Measurements from ENCODE around the gene BCAP29.
"Not testable (repeated sequence)": the region's sequence is repeated elsewhere in the genome, so short reads cannot be mapped to it uniquely, and the experiment has no call there.

BCAP29 gene

DNA sequence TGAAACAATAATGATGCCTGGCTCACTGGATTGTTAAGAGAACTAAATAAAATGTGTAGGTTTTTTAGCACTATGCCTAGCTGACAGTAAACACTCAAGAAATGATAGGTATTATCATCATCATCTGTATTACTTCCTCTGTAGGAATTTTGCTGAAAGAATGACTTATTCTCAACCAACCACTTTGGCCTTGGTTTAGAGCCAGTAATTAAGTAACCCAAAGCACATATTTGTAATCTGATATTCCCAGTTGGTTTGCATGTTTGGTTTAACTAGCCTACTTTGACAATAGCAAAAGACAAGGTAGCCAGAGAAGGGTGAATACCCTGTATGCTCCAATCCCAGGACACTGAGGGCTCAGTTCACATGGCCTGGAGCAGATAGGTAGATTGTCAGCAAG, 34.4 kb downstream of the BCAP29 start:
- Histone ChIP-seq H3K36me3 (ENCODE audit: insufficient read depth, low read length) (peaks cover 37% of the 10 kb centered on the region), H3K9me3 (ENCODE audit: low read length) (no peaks in the 10 kb centered on the region), H3K4me3 (ENCODE audit: low read length) (no peak overlapping the region), H3K27me3 (ENCODE audit: insufficient read depth, low read length) (no peaks in the 10 kb centered on the region), H2AFZ (ENCODE audit: low read depth, low read length) (no peak overlapping the region), H3K4me1 (ENCODE audit: insufficient read depth, low read length) (no peaks in the 10 kb centered on the region)

DNA sequence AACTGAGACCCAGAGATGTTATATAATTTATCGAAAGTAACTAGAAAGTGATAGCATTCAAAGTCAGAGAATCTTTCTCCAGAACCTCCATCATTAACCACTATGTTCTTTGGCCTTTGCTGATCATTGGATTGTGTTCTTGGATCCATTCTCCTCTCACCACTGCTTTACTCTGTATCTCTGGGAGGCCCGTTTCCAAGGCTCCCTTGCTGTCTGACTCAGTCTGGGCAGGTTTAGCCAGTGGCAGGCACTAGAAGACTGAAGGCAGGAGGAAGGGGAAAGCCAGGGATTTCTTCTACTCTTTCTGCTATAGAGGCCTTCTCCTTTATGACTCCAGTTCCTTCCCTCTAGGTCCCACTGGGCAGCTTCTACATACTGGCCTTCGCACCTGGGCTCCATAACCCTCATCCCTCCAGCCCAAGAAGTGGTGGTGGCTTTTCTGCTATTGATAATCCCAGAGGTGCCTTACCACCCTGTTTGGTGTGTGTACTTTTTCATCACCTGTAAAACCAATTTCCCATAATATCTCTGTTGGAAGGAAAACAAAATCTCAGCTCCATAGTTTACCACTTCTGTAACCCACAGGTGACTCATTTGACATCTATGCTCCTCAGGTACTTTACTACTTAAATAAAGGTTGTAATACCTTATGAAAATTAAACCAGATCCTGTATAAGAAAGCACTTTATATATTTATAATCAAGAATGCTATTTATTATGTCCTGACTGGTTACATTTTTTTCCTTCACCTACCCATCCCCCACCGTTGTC, 36.0 kb downstream of the BCAP29 start:
- Histone ChIP-seq H3K9me3 (ENCODE audit: low read length) (no peaks in the 10 kb centered on the region), H3K4me3 (ENCODE audit: low read length) (no peak overlapping the region), H2AFZ (ENCODE audit: low read depth, low read length) (no peak overlapping the region), H3K27me3 (ENCODE audit: insufficient read depth, low read length) (no peaks in the 10 kb centered on the region), H3K36me3 (ENCODE audit: insufficient read depth, low read length) (peaks cover 37% of the 10 kb centered on the region), H3K4me1 (ENCODE audit: insufficient read depth, low read length) (no peaks in the 10 kb centered on the region)

DNA sequence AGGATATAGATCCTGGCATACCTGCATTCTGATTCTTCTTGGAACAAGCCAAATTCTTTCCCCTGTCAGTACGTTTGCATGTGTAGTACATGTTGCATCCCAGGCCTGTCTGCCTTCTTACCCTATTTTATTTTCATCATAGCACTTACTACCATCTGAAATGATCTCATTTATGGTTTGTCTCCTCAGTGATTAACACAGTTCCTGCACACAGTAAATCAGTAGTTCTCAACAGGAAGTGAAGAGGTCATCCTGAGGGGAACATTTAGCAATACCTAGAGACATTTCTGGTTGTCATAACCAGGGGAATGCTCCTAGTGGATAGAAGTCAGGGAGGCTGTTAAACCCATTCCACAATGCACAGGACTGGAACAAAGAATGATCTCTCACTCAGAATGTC, 42.4 kb downstream of the BCAP29 start:
- Histone ChIP-seq H3K4me3 (ENCODE audit: low read length) (no peak overlapping the region), H3K36me3 (ENCODE audit: insufficient read depth, low read length) (peaks cover 3% of the 10 kb centered on the region), H3K9me3 (ENCODE audit: low read length) (no peaks in the 10 kb centered on the region), H3K4me1 (ENCODE audit: insufficient read depth, low read length) (no peaks in the 10 kb centered on the region), H3K27me3 (ENCODE audit: insufficient read depth, low read length) (no peaks in the 10 kb centered on the region), H2AFZ (ENCODE audit: low read depth, low read length) (no peak overlapping the region)

DNA sequence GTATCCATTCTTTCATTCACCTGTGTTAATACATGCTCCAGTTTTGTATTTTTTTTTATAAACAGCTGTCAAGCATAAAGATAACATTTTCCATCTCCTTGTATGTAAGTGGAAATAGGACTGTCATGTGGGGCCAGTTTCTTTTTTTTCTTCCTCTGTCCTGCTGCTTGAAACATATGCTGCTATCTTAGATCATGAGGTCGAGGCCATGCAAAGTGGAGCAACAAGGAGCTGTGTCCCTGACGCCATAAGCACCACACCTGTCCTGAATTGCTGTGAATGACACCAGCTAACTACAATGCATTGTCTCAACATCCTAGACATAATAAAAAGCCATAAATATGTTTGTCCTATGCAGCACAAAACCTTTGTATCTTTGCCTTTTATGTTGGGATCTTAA, 42.8 kb downstream of the BCAP29 start:
- Histone ChIP-seq H3K9me3 (ENCODE audit: low read length) (no peaks in the 10 kb centered on the region), H3K4me1 (ENCODE audit: insufficient read depth, low read length) (no peaks in the 10 kb centered on the region), H2AFZ (ENCODE audit: low read depth, low read length) (no peak overlapping the region), H3K36me3 (ENCODE audit: insufficient read depth, low read length) (no peaks in the 10 kb centered on the region), H3K27me3 (ENCODE audit: insufficient read depth, low read length) (no peaks in the 10 kb centered on the region), H3K4me3 (ENCODE audit: low read length) (no peak overlapping the region)

DNA sequence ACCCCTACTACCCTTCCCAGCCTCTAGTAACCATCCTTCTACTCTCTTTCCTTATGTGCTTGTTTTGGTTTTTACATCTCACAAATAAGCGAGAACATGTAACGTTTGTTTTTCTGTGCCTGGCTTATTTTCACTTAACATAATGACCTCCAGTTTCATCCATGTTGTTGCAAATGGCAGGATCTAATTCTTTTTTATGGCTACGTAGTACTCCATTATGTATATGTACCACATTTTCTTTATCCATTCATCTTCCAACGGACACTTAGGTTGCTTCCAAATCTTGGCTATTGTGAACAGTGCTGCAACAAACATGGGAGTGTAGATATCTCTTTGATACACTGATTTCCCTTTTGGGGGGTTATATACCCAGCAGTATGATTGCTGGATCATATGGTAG, 47.0 kb downstream of the BCAP29 start:
- H3K4me1 ChIP-seq (ENCODE audit: insufficient read depth, low read length): peaks cover 2% of the 10 kb centered on the region
- H3K27me3 ChIP-seq (ENCODE audit: insufficient read depth, low read length): no peaks in the 10 kb centered on the region
- H3K9me3 ChIP-seq (ENCODE audit: low read length): no peaks in the 10 kb centered on the region
- H3K4me3 ChIP-seq (ENCODE audit: low read length): no peak overlapping the region
- H2AFZ ChIP-seq (ENCODE audit: low read depth, low read length): no peak overlapping the region
- no peaks in the 10 kb centered on the region for H3K36me3 ChIP-seq (ENCODE audit: insufficient read depth, low read length)

DNA sequence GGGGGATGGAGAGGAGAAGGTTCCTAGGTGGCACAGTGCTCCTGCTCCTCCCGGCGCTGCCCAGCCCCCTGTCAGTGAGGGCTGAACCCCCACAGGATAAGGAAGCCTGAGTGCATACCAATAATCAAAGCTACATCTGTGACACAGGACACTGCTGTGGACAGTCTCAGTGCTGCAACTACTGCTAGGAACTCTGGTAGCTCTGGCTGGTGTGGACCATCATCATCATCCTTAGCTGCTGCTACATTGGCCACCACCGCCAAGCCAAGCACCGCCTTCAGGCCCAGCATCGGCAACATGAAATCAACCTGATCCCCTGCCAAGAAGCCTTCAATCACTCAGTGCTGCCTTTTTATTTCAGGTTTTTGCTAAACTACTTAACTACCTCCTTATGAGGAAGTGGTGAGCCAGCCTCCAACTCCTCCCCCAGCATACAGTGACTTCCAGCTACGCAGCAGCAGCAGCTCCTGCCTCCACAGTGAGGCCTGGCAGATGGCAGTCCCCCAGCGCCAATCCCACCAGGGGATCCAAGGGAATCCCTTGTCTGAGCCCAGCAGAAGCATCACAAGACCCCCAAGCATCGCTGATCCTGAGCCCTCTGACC, 48.5 kb downstream of the BCAP29 start:
- no peaks in the 10 kb centered on the region for H3K27me3 ChIP-seq (ENCODE audit: insufficient read depth, low read length)
- H3K36me3 ChIP-seq (ENCODE audit: insufficient read depth, low read length): no peaks in the 10 kb centered on the region
- no peaks in the 10 kb centered on the region for H3K9me3 ChIP-seq (ENCODE audit: low read length)
- H2AFZ ChIP-seq (ENCODE audit: low read depth, low read length): no peak overlapping the region
- peaks cover 7% of the 10 kb centered on the region for H3K4me1 ChIP-seq (ENCODE audit: insufficient read depth, low read length)
- no peak overlapping the region for H3K4me3 ChIP-seq (ENCODE audit: low read length)

DNA sequence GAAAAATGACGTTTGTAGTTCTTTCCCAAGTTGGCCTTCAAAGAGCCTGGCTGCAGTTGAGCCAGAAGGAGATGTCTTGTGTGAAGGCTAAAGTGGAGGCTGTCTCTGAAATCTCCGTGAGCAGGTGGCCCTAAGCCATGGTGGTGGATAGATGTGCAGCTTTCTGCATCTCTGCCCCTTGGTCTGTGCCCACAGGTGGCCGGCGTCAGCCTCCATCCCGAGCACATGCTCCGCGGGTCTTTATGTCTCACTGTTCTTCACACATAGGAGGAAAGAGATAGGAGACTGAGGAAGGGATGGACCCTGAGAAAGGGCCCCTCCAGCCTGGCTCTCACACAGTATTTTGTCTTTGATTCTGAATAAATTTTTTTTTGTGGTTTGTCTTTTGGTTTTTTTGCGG, 50.3 kb downstream of the BCAP29 start:
- Histone ChIP-seq H2AFZ (ENCODE audit: low read depth, low read length) (no peak overlapping the region), H3K4me1 (ENCODE audit: insufficient read depth, low read length) (peaks cover 7% of the 10 kb centered on the region), H3K27me3 (ENCODE audit: insufficient read depth, low read length) (no peaks in the 10 kb centered on the region), H3K36me3 (ENCODE audit: insufficient read depth, low read length) (no peaks in the 10 kb centered on the region), H3K4me3 (ENCODE audit: low read length) (no peak overlapping the region), H3K9me3 (ENCODE audit: low read length) (no peaks in the 10 kb centered on the region)

DNA sequence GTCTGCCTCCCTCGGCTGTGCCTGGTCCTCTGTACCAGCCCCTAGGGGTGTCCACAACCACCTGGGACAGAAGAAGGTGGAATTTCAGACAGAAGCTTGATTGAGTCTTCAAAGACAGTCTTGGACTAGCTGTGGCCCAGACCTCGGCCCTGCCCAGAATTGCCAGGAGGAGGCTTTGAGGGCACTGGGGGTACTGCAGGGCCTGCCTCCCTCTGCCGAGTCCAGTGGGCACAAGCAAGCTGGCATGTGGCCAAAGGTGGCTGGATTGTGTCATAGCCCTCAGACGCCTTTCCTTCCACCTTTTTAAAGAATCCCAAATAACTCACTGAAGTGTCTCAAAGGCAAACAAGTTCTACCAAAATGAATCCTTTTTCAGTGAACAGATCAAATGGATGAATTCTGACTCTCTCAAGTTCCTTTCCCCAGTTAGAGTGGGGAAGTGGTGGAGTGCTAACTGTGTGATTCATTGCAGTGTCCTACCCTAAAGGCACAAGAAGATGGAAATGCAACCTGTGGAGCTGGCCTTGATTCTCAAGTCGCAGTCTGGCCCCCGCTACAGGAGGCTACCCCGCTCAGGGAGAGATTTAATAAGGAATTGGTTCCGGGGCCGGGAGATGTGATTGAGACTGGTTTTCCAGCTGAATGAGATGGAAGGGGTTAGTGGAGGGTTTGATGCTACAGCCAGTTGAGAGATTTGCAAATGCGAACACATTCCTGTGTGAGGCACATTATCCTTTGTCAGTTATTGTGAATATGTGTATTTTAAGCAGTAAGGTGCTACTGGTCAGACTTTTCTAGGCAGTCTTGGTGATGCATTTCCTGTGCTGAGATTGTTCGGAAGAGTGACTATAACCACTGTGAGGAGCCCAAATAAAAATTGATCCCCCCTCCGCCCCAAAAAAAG, 51.8 kb downstream of the BCAP29 start:
- no peaks in the 10 kb centered on the region for H3K27me3 ChIP-seq (ENCODE audit: insufficient read depth, low read length)
- peaks cover 7% of the 10 kb centered on the region for H3K4me1 ChIP-seq (ENCODE audit: insufficient read depth, low read length)
- no peak overlapping the region for H3K4me3 ChIP-seq (ENCODE audit: low read length)
- no peak overlapping the region for H2AFZ ChIP-seq (ENCODE audit: low read depth, low read length)
- H3K36me3 ChIP-seq (ENCODE audit: insufficient read depth, low read length): no peaks in the 10 kb centered on the region
- H3K9me3 ChIP-seq (ENCODE audit: low read length): no peaks in the 10 kb centered on the region

DNA sequence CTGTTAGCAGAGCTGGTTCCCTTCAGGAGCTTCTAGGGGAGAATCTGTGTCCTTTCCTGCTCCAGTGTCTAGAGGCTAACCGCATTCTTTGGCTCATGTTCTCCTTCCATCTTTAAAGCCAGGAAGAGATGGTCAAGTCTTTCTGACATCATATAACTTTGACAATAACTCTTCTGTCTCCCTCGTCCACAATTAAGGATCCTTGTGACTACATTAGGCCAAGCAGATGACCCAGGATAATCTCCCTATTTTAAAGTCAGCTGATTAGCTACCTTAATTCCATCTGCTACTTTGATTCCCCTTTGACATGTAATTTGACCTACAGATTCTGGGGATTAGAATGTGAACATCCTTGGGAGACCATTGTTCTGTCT, 52.4 kb downstream of the BCAP29 start:
- Histone ChIP-seq H3K27me3 (ENCODE audit: insufficient read depth, low read length) (no peaks in the 10 kb centered on the region), H3K36me3 (ENCODE audit: insufficient read depth, low read length) (no peaks in the 10 kb centered on the region), H3K9me3 (ENCODE audit: low read length) (no peaks in the 10 kb centered on the region), H3K4me3 (ENCODE audit: low read length) (no peak overlapping the region), H2AFZ (ENCODE audit: low read depth, low read length) (no peak overlapping the region), H3K4me1 (ENCODE audit: insufficient read depth, low read length) (peaks cover 7% of the 10 kb centered on the region)

DNA sequence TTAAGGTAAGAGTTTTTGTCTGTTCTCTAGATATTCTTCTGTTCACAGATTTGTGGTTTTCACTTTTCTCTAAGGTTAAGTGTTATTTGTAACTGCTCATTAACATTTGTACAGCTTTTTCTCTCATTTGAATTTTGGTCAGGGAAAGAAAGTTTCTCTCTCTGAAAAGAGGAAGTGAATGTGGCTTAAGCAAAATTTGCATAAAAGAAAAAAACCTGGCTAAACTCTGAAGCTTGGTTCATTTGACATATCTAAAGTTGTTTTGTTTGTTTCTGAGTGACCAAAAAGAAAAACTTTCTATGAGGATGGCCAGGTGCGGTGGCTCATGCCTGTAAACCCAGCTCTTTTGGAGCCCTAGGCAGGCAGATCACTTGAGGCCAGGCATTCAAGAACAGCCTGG, 58.5 kb downstream of the BCAP29 start:
- Histone ChIP-seq H3K36me3 (ENCODE audit: insufficient read depth, low read length) (no peaks in the 10 kb centered on the region), H3K4me1 (ENCODE audit: insufficient read depth, low read length) (no peaks in the 10 kb centered on the region), H3K27me3 (ENCODE audit: insufficient read depth, low read length) (no peaks in the 10 kb centered on the region)

DNA sequence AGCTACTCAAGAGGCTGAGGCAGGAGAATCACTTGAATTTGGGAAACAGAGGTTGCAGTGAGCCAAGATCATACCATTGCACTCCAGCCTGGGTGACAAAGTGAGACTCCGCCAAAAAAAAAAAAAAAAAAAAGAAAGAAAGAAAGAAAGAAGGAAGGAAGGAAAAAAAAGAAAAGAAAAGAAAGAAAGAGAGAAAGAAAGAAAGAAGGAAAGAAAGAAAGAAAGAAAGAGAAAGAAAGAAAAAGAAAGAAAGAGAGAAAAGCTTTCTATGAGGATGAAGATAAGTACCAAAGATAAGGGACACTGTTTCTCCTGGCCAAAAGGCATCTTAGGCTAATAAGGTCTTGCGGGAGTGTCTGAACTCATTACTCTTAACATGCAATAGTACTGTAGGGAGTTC, 59.0 kb downstream of the BCAP29 start:
- H3K27me3 ChIP-seq (ENCODE audit: insufficient read depth, low read length); H2AFZ ChIP-seq (ENCODE audit: low read depth, low read length); H3K36me3 ChIP-seq (ENCODE audit: insufficient read depth, low read length); H3K4me1 ChIP-seq (ENCODE audit: insufficient read depth, low read length); H3K9me3 ChIP-seq (ENCODE audit: low read length); H3K4me3 ChIP-seq (ENCODE audit: low read length): not testable (repeated sequence)

More for the DNA sequence above, 58.5 kb downstream of the BCAP29 start:
- no peaks in the 10 kb centered on the region for H3K9me3 ChIP-seq (ENCODE audit: low read length)
- H3K4me3 ChIP-seq (ENCODE audit: low read length): no peak overlapping the region
- H2AFZ ChIP-seq (ENCODE audit: low read depth, low read length): no peak overlapping the region

DNA sequence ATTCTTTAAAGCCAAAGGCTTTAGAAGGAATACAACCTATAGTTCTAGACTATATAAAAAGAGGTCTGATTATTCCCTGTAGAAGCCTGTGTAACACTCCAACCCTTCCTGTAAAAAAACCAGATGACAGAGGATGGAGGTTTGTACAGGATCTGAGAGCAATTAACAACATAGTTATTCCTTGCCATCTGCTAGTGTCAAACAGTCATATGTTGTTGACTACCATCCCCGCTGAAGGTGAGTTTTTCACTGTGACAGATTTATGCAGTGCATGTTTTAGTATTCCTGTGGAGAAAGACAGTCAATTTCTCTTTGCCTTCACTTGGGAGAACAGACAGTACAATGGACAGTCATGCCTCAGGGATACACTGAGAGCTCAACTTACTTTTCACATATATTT, 61.6 kb downstream of the BCAP29 start:
- no peaks in the 10 kb centered on the region for H3K4me1 ChIP-seq (ENCODE audit: insufficient read depth, low read length)
- no peaks in the 10 kb centered on the region for H3K9me3 ChIP-seq (ENCODE audit: low read length)
- H3K4me3 ChIP-seq (ENCODE audit: low read length): no peak overlapping the region
- no peaks in the 10 kb centered on the region for H3K36me3 ChIP-seq (ENCODE audit: insufficient read depth, low read length)
- H2AFZ ChIP-seq (ENCODE audit: low read depth, low read length): no peak overlapping the region
- H3K27me3 ChIP-seq (ENCODE audit: insufficient read depth, low read length): no peaks in the 10 kb centered on the region

DNA sequence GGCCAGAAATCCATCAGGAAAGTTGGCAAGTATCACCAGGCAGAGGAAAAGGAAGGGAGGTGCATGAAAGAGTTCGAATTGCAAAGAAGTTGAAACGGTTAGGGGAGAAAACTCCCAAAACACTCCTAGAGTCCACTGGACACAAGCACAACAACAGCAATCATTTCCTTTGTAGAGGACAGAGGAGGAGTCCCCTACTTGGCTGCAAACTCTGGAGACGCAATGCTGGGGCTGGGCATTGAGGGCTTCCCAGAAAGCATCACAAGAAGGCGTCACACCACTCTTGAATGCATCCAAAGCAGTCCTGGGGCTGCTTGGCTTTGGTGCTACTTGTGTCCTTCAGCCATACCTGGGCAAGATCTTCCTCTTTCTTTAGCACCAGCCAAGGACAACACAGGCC, 62.5 kb downstream of the BCAP29 start:
- Histone ChIP-seq H3K4me3 (ENCODE audit: low read length) (no peak overlapping the region), H2AFZ (ENCODE audit: low read depth, low read length) (no peak overlapping the region), H3K9me3 (ENCODE audit: low read length) (no peaks in the 10 kb centered on the region), H3K4me1 (ENCODE audit: insufficient read depth, low read length) (no peaks in the 10 kb centered on the region), H3K36me3 (ENCODE audit: insufficient read depth, low read length) (no peaks in the 10 kb centered on the region), H3K27me3 (ENCODE audit: insufficient read depth, low read length) (no peaks in the 10 kb centered on the region)

Measured in neuron (in vitro differentiated cells).